Stimulated activated naive CD4-positive, alpha-beta T cell (primary cell): ENCODE results near the gene CARMIL3.

Source experiments
- DNase-seq, 6 experiments: peaks; one replicate each; lab custom pipeline; 2025; lab: John Stamatoyannopoulos, UW

Gene CARMIL3

DNA sequence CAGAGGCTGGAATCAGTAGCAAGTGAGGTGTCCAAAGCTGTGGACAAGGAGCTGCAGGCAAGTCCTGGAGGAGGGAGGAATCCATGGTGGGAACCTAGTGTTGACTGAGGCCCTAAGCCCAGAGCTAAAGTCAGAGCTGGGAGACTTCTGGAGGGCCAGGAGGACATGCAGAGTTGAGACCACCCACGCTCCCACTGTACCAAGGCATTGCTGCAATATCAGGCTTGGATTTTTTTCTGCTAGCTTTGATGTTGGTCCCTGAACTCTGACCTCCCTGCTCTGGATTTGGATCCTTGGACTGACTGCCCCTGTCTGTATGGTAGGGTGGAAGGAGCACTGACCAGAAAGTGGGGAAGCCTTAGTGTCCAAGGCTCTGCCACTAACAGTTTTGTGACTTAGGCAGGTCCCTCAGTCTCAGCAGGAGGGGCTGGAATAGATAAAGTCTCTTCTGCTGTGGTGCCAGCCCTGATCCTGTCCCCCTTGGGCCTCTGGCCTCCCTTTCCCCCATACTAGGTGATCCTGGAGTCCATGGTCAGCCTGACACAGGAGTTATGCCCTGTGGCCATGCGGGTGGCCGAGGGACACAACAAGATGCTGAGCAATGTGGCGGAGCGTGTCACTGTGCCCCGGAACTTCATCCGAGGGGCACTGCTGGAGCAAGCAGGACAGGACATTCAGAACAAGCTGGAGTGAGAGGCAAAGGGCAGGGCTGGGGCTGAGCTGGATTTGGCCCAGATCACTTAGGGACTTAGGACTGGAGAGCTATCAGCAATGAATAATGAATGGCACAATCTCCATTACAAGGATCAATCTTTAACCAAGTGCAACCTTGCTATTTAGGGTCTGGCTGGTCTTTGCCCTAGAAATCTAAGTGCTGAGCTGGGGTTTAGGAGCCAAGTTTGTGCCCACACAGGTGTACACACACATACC lies 9.4 kb downstream of the CARMIL3 start:
- DNase-seq = no peak

DNA sequence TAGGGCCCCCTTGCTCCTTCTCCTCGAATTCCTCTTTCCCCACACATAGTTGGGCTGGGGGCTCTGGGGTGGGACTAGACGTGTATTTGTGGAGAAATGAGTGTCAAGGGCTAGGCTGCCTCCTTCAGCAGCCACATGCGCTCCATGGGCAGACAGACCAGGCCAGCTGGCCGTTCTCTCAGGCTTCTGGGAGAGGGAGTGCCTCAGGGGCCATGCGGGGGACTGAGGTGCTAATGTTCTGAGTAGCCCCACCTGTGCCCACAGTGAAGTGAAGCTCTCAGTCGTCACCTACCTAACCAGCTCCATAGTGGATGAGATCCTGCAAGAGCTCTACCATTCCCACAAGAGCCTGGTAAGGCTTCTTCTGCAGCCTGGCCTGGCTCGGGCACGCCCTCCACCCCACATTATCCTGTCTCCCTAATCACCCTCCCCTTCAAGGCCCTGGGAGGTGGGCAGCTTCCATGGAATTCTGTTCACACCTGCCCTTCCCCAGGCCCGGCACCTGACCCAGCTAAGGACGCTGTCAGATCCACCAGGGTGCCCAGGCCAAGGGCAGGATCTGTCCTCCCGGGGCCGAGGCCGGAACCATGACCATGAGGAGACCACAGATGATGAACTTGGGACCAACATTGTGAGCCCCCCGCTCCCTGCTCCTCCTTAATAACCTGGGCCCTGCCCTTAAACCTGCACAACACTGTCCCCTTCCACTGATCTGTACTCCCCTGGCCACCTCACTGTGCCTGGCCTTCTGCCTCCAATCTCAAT lies 10.6 kb downstream of the CARMIL3 start:
- DNase-seq = no peak

DNA sequence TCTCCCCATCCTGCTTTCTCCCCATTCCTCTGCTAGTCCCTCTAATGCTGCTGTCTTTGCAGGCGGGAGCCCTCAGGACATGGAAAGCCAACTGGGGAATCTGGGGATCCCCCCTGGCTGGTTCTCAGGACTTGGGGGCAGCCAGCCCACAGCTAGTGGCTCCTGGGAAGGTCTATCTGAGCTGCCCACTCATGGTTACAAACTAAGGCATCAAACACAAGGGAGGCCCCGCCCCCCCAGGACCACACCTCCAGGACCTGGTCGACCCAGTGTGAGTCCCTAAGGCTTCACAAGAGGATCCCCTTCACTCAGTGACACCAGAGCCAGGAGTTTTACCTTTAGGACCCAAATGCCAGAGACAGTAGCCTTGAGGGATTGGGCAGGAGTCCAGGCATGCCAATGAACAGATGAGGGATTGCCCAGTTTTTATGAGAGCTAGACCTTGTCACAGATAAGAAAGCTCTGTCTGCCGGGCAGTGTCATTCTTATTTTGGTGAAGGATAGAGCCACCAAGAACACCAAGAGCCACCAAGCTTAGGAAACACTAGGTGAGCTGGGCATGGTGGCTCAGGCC lies 11.5 kb downstream of the CARMIL3 start:
- DNase-seq = no peak

DNA sequence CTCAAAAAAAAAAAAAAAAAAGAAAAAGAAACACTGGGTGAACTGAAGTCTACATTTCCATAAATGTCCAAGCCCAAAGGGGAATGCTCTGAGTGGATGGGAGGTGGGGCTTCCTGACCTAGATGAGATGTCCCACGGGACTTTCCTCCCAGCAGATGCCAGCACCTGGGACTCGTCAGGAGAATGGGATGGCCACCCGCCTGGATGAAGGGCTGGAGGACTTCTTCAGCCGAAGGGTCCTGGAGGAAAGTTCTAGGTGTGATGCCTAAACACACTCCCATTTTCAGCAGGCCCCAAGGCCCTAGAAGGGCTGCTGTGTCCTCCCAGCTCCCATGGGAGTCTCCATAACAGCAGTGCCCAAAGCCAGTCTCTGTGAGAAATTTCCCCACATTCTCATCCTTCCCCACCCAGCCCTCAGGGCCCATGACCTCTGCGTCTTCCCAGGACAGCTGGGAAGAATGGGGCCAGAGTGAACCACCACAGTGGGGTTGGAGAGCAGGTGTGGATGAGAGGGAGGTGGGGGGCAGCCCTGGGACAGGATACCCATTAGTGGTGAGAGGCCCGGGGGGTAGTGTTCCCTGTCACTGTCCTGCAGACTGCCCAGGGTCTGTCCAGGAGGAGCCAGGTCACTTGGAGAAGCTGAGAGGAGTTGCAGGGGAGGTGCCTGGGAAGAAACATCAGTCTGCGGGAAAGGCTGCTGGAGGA lies 12.4 kb downstream of the CARMIL3 start:
- DNase-seq = no peak

DNA sequence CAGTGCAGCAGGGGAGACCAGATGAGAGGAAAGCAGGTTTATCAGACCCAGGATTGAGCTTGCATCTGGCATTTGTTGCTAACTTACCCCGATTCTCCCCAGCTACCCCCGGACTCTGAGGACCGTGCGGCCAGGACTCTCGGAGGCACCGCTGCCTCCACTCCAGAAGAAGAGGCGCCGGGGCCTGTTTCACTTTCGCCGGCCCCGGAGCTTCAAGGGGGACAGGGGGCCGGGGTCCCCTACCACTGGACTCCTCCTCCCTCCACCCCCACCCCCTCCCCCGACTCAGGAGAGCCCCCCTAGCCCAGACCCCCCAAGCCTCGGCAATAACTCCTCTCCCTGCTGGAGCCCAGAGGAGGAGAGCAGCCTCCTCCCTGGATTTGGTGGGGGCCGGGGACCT lies 13.0 kb downstream of the CARMIL3 start:
- DNase-seq = no peak

DNA sequence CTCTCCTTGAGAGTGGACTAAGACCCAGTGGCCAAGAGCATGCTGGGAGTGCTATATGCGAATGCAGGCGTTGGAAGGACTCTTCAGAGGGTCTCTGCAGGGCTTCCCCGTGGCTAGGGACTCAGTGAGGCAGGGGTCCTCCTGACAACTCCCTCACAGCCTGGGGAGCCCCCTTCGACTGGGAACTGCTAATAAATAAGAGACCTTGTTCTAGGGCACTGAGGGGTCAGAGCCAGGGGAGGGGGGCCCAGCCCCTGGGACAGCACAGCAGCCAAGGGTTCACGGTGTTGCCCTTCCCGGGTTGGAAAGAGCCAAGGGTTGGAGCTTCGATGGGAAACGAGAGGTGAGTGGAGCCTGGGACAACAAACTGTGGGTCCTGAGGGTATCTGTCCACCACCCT lies 13.6 kb downstream of the CARMIL3 start:
- no peak for DNase-seq

DNA sequence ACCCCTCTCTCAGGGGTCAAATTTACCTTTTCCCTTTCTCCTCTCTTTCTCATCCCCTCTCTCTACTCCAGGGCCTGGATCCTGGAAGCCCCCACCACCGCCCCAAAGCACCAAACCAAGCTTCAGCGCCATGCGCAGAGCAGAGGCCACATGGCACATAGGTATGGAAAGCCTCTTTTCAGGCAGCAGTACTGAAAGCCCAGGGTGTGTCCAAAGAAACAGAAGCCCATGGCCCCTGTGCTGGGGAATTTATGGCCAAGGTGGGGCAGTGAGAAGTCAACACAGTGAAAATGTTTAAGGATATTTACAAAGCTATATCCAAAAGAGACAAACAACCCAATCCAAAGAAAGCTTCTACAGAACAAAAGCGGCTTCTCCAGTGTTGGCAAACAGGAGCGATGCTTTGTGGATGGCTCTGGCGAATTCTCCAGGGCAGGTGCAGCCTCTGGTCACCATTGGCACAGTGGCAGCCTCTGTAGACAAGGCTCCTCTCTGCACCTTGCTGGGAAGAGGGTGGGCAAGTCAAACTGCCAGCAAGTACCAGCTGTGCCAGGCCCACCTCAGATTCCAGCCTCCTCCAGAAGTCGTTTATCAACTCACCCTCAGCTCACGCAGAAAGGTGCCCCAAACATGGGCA lies 14.8 kb downstream of the CARMIL3 start:
- no peak for DNase-seq

DNA sequence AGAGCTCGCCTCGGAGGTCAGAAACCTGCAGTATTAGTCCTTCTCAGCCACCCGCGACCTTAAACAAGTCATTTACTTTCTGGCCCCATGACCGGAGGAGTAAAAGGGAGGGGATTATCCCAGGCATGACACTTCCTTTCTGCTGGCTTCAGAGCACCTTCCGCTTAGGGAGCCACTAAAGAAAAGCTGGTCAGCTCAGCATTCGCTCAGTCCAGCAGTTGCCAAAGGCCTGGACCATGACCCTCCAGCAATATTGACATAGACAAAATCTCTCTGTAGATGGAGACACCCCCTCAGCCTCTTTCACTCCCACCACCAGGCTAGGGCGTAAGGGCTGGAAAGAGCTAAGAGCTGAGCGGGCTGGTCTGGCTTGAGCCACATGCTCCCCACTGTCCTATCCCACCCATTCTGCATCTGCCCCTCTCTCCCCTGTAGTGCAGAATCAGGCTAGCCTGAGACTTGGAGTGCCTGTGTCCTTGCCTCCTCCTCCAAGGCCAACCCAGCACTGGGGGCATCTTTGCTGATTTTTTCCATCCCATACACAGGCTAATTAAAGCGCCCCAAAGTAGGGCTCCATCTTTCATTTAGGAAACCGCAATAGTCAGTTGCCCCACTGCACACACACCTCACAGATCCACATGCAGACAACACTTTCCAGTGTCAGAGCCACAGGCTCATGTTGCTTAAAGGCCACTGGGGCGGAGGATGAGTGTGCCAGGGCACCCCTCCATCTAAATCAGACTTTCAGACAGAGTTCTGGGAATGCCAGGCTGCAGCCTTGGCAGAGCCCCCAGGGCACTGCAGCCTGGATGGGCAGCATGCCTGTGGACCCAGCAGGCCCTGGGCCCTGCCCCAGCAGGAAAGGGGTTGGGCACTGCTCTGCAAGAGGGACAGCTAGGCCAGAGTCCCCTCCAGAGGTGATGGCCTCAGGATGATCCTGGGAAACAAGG lies 15.6 kb downstream of the CARMIL3 start:
- no peak for DNase-seq

DNA sequence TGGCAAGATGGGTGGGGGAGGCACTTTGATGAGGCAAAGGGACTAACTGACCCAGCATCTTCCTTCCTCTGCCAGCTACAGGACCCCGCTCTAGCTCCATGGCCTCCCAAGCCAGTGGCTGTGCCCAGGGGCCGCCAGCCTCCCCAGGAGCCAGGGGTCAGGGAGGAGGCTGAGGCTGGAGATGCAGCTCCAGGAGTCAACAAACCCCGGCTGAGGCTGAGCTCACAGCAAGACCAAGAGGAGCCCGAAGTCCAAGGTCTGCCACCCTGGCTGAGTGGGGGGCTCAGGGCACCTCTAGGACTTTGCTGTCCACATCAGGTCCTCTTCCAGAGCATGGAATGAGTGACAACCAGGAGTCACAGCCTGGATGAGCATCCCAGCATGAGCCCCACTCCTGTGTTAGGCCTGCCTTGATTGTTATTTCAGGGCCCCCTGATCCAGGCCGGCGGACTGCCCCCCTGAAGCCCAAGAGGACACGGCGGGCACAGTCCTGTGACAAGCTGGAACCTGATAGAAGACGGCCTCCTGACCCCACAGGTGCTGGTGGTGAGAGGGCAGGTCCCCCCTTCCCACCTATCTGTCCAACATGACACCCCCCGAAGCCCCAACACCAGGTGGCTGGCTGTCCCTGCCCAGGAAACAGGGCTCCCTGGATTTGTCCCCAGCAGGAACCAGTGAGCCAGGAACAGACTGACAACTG lies 17.1 kb downstream of the CARMIL3 start:
- DNase-seq = no peak

DNA sequence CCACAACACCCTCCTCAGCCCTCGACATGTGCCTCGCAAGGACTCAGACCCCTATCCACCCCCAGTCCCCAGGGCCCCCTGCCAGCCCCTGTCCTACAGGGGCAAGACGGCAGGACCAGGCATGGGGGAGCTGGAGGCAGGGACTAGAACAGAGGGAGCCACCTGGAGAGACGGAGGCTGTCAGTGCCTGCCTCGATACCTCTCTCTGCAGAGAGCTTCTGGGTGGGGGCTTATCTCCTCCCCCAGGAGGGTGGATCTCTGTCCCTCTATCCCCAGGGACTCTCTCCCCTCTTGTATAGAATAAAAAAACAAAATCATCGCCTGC lies 17.6 kb downstream of the CARMIL3 start:
- no peak for DNase-seq

DNA sequence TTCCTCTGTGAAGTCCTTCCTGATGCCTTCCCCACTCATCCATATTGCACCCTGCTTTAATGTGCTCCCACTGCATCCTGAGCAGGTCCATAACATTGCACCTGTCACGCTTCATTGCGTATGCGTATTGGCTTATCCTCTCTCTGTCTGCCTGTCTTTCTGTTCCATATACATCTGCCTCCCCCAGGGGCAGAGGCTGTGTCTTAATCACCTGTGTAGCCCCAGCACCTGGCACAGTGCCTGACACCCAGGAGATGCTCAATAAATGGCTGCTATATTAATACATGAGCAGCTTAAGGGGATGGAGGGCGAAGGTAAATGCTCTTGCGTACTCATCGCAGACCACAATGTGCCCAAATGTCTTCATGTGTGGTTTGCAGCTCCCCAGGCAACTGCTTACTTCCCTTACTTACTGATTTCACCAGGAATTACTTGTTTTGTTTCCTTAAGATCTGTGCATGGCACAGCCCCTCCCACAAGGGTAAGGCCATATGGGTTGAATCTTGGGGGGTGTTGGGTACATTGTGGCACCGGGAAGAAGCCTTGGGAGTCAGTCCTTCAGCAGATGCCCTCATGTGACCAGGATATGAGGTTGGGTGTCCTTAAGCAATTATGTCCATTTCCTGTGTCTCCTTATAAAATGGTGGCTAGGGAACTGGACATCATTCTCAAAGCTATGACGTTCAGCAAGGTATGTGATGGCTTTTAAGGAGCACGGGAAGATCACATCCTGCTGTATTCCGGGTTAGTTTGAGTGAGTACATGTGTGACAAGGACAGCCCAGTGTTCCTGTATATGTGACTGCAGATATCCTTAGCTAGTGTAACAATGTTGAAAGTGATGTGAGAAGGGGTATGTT lies 18.7 kb downstream of the CARMIL3 start:
- no peak for DNase-seq

DNA sequence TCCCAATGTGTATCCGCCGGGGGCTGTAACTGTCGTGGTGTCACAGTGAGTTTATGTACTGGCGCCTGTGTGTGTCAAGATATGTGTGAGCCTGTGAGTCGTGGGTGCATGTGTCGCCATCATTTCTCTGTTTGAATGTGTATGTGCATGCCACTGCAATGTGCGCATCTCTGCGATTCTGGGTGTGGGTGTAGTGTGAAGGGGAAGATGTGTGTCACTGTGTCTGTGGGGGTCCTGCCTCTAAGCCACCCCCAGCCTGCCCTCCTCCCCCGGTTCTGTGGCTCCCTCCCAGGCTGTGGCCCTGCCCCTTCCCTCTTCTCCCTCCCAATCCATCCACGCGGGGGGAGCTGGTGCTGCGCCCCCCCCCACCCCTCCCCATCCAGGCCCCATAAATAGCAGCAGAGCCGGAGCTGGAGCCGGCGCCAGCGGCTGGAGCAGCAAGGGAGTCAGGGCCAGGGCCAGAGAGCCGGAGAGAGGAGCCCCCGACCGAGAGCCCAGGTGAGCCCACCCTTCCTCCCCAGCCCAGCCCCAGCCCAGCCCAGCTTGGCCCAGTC lies 19.4 kb downstream of the CARMIL3 start, which contains the start of gene CPNE6:
CPNE6 (plus strand) TSS at position 419 of the 554 bp plus-strand sequence. CDS start 1,375 bp downstream, outside the sequence.
- DNase-seq = no peak

DNA sequence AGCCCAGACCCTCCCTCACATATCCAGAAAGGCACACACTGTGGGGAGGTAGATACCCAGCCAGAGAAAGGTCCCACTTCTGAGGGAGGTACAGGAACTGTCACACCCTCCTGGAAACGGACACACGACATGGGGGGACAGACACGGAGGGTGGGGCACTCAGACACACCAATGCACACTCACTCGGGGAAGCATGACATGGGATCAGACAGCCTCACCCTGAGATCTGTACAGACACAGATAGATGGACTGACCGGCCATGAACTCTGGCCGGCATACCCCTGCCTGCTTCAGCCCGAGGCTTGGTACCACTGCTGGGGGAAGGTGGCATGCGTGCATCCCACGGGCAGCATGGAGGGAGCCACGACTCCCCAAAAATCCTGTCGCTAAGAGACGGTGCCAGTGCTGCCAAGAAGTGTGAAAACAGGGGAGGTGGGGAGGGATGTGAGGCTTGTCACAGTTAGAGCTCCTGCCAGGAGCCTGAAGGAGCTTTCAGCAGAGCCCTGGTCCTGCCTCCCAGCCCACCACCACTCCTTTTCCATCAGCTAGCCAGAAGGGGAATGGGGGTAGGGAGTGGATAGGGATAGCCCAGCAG lies 20.1 kb downstream of the CARMIL3 start:
- DNase-seq = no peak

DNA sequence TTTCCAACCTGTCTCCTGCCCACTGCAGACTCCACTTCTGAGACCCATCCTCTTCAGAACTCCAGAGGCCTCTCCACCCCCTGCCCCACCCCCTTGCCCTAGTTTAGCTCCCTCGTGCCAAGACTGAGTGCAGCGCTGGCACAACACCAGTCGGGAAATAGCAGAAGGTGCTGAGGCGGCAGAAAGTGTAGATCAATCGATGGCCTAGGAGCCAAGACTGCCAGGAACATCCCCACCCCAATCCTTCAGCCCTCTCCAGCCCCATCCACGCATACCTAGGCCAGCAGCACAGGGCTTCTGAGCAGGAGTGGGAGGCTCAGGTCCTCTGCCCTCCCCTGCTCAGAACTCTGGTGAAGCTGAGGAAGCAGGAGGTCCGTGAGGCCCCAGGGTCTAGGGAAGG lies 20.6 kb downstream of the CARMIL3 start:
- no peak for DNase-seq

DNA sequence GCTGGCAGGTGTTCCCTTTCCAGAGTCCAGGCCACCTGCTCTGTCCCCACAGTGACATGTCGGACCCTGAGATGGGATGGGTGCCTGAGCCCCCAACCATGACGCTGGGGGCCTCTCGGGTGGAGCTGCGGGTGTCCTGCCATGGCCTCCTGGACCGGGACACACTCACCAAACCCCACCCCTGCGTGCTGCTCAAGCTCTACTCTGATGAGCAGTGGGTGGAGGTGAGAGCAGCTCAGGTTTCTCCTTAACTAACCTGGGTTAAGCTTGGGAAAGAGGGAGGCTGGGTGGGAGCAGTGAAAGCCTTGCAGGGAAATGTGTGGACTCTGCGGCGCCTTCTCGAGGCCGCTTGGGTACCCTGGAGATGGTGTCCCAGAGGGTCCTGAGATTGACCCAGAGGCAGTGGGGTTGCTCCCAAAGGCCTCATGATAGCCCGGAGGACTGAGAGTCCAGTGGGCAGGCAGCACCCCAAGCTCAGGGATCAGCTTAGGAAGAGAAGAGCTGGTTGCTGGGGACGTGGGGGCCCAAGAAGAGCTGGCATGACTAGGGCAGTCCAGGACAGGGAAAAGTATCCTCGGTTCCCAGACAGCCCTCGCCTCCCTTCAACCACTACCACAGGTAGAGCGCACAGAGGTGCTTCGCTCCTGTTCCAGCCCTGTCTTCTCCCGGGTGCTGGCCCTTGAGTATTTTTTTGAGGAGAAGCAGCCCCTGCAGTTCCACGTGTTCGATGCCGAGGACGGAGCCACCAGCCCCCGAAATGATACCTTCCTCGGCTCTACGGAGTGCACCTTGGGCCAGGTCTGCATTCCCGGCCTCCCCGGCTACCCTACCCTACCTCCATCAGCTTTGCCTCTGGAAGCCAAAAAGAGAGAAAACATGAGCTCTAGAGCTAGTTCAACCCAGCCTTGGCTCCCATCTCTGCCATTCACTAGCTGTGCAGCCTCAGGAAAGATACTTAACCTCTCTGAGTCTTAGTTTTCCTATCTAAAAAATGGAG lies 21.4 kb downstream of the CARMIL3 start:
- no peak for DNase-seq

DNA sequence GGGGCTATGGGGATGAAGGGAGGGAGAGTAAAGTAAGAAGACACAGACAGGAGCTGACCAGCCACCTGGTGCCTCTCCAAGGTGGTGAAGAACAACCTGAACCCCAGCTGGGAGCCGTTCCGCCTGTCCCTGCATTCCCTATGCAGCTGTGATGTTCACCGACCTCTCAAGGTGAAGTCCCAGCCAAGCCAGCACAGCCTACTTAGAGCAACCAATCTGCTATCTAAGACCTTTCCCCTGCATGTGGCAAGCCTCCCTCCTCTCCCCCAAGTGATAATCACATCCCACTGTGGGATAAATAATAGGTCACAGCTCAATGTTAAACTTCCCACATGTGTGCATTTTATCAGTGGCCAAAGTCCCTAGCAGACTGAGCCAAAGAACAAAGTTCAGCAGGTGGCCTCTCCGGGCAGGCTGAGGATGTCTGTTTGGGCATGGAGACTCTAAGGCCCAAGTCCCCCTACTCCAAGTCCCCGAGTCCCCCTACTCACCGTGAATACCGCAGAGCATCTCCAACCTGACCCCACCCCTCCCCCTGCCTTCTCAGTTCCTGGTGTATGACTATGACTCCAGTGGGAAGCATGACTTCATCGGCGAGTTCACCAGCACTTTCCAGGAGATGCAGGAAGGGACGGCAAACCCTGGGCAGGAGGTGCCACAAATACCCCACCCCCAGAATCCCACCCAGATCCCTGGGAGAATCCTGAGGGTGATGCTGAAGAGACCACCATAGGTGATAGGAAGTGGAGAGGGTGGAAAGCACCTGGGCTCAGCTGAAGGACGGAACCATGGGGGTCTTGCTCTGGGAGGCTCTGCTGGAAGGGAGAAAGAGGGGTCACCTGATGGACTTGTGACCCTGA lies 23.0 kb downstream of the CARMIL3 start:
- DNase-seq = no peak
